Endometrial microvascular endothelial cells (primary cell): Measurements from ENCODE around the gene HDAC2. TPM values are rescaled to one million over a fixed set of nuclear protein-coding genes. Genes with fewer than 3 reads are reported as not detected.
"Not testable (repeated sequence)": the region's sequence is repeated elsewhere in the genome, so short reads cannot be mapped to it uniquely, and the experiment has no call there.

Experiments
- in situ Hi-C: cut with HindIII; loops from 2 replicates; pipeline ENCODE4 v1.10.0; 2017; ENCODE audit warnings: low sequenced_read_pairs, low pct_unique_long_range_greater_than_20kb; ENCODE audit errors: inconsistent ontology term
- total RNA-seq: library from RNA; depleted of rRNA; stranded (reverse); fragments of >200 nt; gene quantifications from one replicate; pipeline ENCODE4 v1.2.3, GENCODE V29; 2015; ENCODE audit errors: inconsistent ontology term

Gene HDAC2
- total RNA-seq, 1 donor from 2014 or later = 91.6 TPM

GRCh38 chr6:113979937-113980336, 9.0 kb upstream of the HDAC2 start:
- in situ Hi-C loops = no loop called here

GRCh38 chr6:113978084-113978675, 7.2 kb upstream of the HDAC2 start:
- in situ Hi-C loops = no loop called here

- in situ Hi-C loops = no loop called here
These were observed 5.9 kb upstream of the HDAC2 start for GRCh38 chr6:113976806-113977205.

GRCh38 chr6:113971741-113972140, 793 bp upstream of the HDAC2 start:
- in situ Hi-C loops = no loop called here

GRCh38 chr6:113969888-113970804, 802 bp downstream of the HDAC2 start:
- in situ Hi-C loops = no loop called here

GRCh38 chr6:113968472-113968871, 2.5 kb downstream of the HDAC2 start:
- in situ Hi-C loops = no loop called here

- in situ Hi-C loops = no loop called here
These were observed 3.2 kb downstream of the HDAC2 start for GRCh38 chr6:113967777-113968176.

- in situ Hi-C loops = no loop called here
These were observed 10.2 kb downstream of the HDAC2 start for GRCh38 chr6:113960795-113961194.

GRCh38 chr6:113959235-113959634, 11.7 kb downstream of the HDAC2 start:
- in situ Hi-C loops = no loop called here

GRCh38 chr6:113954653-113955052, 16.3 kb downstream of the HDAC2 start:
- in situ Hi-C loops = no loop called here

GRCh38 chr6:113953346-113953745, 17.6 kb downstream of the HDAC2 start:
- in situ Hi-C loops = no loop called here

- in situ Hi-C loops = no loop called here
These were observed 21.4 kb downstream of the HDAC2 start for GRCh38 chr6:113949499-113949898.

GRCh38 chr6:113944701-113945100, 26.2 kb downstream of the HDAC2 start:
- in situ Hi-C loops = no loop called here

GRCh38 chr6:113939825-113940224, 31.1 kb downstream of the HDAC2 start:
- in situ Hi-C loops = no loop called here

- in situ Hi-C loops = no loop called here
These were observed 34.6 kb downstream of the HDAC2 start for GRCh38 chr6:113936093-113936934.

- in situ Hi-C loops = no loop called here
These were observed 36.8 kb downstream of the HDAC2 start for GRCh38 chr6:113934101-113934500.

GRCh38 chr6:113931907-113932306, 39.0 kb downstream of the HDAC2 start:
- in situ Hi-C loops = not testable (repeated sequence)

GRCh38 chr6:113930183-113930582, 40.8 kb downstream of the HDAC2 start:
- in situ Hi-C loops = no loop called here

- in situ Hi-C loops = no loop called here
These were observed 43.9 kb downstream of the HDAC2 start for GRCh38 chr6:113927001-113927400.
